Measurements from ENCODE around the gene MND1.
"Not testable (repeated sequence)": the region's sequence is repeated elsewhere in the genome, so short reads cannot be mapped to it uniquely, and the experiment has no call there.

GRCh38 chr4:153451145-153451544, 106.7 kb downstream of the MND1 start:
- not testable (repeated sequence) for TF ChIP-seq CTCF (conservative IDR thresholded peaks at IDR 0.05); EZH2 (IDR thresholded peaks at IDR 0.05; ENCODE audit: low read depth)

Measured in PC-9 (cell line).